Neural cell (in vitro differentiated cells): ENCODE results near the gene FBRS. TPM values are rescaled to one million over a fixed set of nuclear protein-coding genes. Genes with fewer than 3 reads are reported as not detected.

Experiments used
- H2AFZ ChIP-seq: fragments of 200-600, 300-800 bp; sonication (generic), shearing (Covaris generic); 2 replicates; pipeline ENCODE4 v1.6.0; 2014; ENCODE audit warnings: low read depth, mild to moderate bottlenecking, antibody characterized with exemption, low read length, moderate library complexity
- H3F3A ChIP-seq: fragments of 200-600 bp; shearing (Covaris generic); 2 replicates; pipeline ENCODE4 v1.6.1; 2016; ENCODE audit warnings: mild to moderate bottlenecking, moderate library complexity, mixed read lengths, antibody characterized with exemption, low read length; ENCODE audit not compliant: insufficient read depth, poor library complexity, severe bottlenecking
- H3K27ac ChIP-seq: fragments of 200-600, 300-800 bp; sonication (generic), shearing (Covaris generic); 2 replicates; pipeline ENCODE4 v1.5.1; 2014; ENCODE audit warnings: mild to moderate bottlenecking, low read length, moderate library complexity
- H3K27me3 ChIP-seq: fragments of 300-800, 200-600 bp; sonication (generic), shearing (Covaris generic); 2 replicates; pipeline ENCODE4 v1.6.0; 2014; ENCODE audit warnings: mild to moderate bottlenecking, low read depth, low read length, moderate library complexity; ENCODE audit not compliant: insufficient read depth
- H3K36me3 ChIP-seq: fragments of 300-800, 200-600 bp; sonication (generic), shearing (Covaris generic); 2 replicates; pipeline ENCODE4 v1.5.1; 2014; ENCODE audit warnings: mild to moderate bottlenecking, antibody characterized with exemption, low read length, moderate library complexity; ENCODE audit not compliant: insufficient read depth
- H3K4me2 ChIP-seq: fragments of 300-800, 200-600 bp; sonication (generic), shearing (Covaris generic); 2 replicates; pipeline ENCODE4 v1.6.0; 2014; ENCODE audit warnings: mild to moderate bottlenecking, low read length
- H3K4me3 ChIP-seq: fragments of 300-800, 200-600 bp; sonication (generic), shearing (Covaris generic); 2 replicates; pipeline ENCODE4 v1.5.1; 2014; ENCODE audit warnings: mild to moderate bottlenecking, low read length, moderate library complexity
- H3K79me2 ChIP-seq: fragments of 200-600 bp; shearing (Covaris generic); replicated peaks from 2 replicates; pipeline ENCODE4 v1.6.0; 2014; ENCODE audit warnings: mild to moderate bottlenecking, low read length, moderate library complexity; ENCODE audit not compliant: insufficient read depth
- H3K9ac ChIP-seq: fragments of 300-800, 200-600 bp; sonication (generic), shearing (Covaris generic); 2 replicates; pipeline ENCODE4 v1.6.1; 2016; ENCODE audit warnings: mild to moderate bottlenecking, low read length, mixed read lengths
- H3K9me2 ChIP-seq: fragments of 200-600 bp; shearing (Covaris generic); 2 replicates; pipeline ENCODE4 v1.6.1; 2016; ENCODE audit warnings: mild to moderate bottlenecking, low read length, mixed read lengths; ENCODE audit not compliant: insufficient read depth
- H3K9me3 ChIP-seq: fragments of 200-600, 300-800 bp; sonication (generic), shearing (Covaris generic); 2 replicates; pipeline ENCODE4 v1.6.1; 2016; ENCODE audit warnings: mild to moderate bottlenecking, mixed run types, low read length, moderate library complexity, mixed read lengths
- H4K20me1 ChIP-seq: fragments of 200-600 bp; shearing (Covaris generic); 2 replicates; pipeline ENCODE4 v1.6.1; 2016; ENCODE audit warnings: mild to moderate bottlenecking, mixed run types; ENCODE audit not compliant: insufficient read depth
- CTCF ChIP-seq: fragments of 450-650 bp; IDR thresholded peaks from 2 replicates; pipeline ENCODE4 v1.5.1; 2014; ENCODE audit warnings: antibody characterized with exemption, mild to moderate bottlenecking, moderate library complexity; ENCODE audit not compliant: poor library complexity, severe bottlenecking
- EP300 ChIP-seq: fragments of 450-650 bp; conservative IDR thresholded peaks from 2 replicates; pipeline ENCODE4 v1.6.1; 2014; ENCODE audit warnings: antibody characterized with exemption, mild to moderate bottlenecking, moderate library complexity; ENCODE audit not compliant: poor library complexity, severe bottlenecking
- EZH2 ChIP-seq: fragments of 200-600, 300-800 bp; shearing (Covaris generic), sonication (generic); IDR thresholded peaks from 2 replicates; pipeline ENCODE4 v1.6.1; 2014; ENCODE audit warnings: antibody characterized with exemption, low read length, borderline replicate concordance, mild to moderate bottlenecking; ENCODE audit not compliant: insufficient read depth, poor library complexity, severe bottlenecking
- MXI1 ChIP-seq: fragments of 450-650 bp; conservative IDR thresholded peaks from 2 replicates; pipeline ENCODE4 v1.6.1; 2014; ENCODE audit warnings: antibody characterized with exemption, mild to moderate bottlenecking; ENCODE audit not compliant: poor library complexity, severe bottlenecking
- POLR2AphosphoS5 ChIP-seq: IDR thresholded peaks from 2 replicates; pipeline ENCODE4 v1.6.1; 2012
- RAD21 ChIP-seq: fragments of 450-650 bp; conservative IDR thresholded peaks from 2 replicates; pipeline ENCODE4 v1.6.1; 2014; ENCODE audit warnings: antibody characterized with exemption, mild to moderate bottlenecking, moderate library complexity
- REST ChIP-seq: IDR thresholded peaks from 2 replicates; pipeline ENCODE4 v1.6.1; 2012; ENCODE audit warnings: borderline replicate concordance
- SMC3 ChIP-seq: fragments of 450-650 bp; conservative IDR thresholded peaks from 2 replicates; pipeline ENCODE4 v1.6.1; 2014; ENCODE audit warnings: antibody characterized with exemption, mild to moderate bottlenecking, moderate library complexity; ENCODE audit not compliant: poor library complexity
- TAF1 ChIP-seq: IDR thresholded peaks from 2 replicates; pipeline ENCODE4 v1.6.1; 2012; ENCODE audit warnings: low read depth
- polyA plus RNA-seq: library from polyadenylated mRNA; depleted of rRNA; stranded (reverse); fragments of >200 nt; gene quantifications from 2 replicates; pipeline ENCODE4 v1.2.3, GENCODE V29; 2014

FBRS gene
- polyA plus RNA-seq, 1 donor from 2014 or later: 24.2 TPM

GRCh38 chr16:30703971-30704370, 45.7 kb downstream of the FBRS start:
- Histone ChIP-seq H3K4me3 (no peak overlapping the region), H3K27ac (no peak overlapping the region), H4K20me1 (peaks cover 2% of the 10 kb centered on the region), H3K36me3 (peaks cover 5% of the 10 kb centered on the region), H3F3A (no peaks in the 10 kb centered on the region), H3K9me3 (no peaks in the 10 kb centered on the region), H3K4me2 (no peak overlapping the region), H3K79me2 (peaks cover 28% of the 10 kb centered on the region), H3K9ac (no peak overlapping the region), H3K27me3 (no peaks in the 10 kb centered on the region), H2AFZ (no peak overlapping the region), H3K9me2 (no peaks in the 10 kb centered on the region)
- no peak for TF ChIP-seq REST
- TF ChIP-seq MXI1: no peak
- no peak for TF ChIP-seq EP300
- TF ChIP-seq CTCF: no peak
- TF ChIP-seq SMC3: no peak
- no peak for TF ChIP-seq TAF1
- TF ChIP-seq POLR2AphosphoS5: no peak
- no peak for TF ChIP-seq RAD21
- no peak for TF ChIP-seq EZH2

GRCh38 chr16:30706046-30706445, 47.8 kb downstream of the FBRS start:
- Histone ChIP-seq H3K79me2 (peaks cover 7% of the 10 kb centered on the region), H4K20me1 (no peaks in the 10 kb centered on the region), H3K27me3 (no peaks in the 10 kb centered on the region), H3K9me2 (no peaks in the 10 kb centered on the region), H2AFZ (no peak overlapping the region), H3K4me3 (no peak overlapping the region), H3K9me3 (no peaks in the 10 kb centered on the region), H3K4me2 (no peak overlapping the region), H3K27ac (no peak overlapping the region), H3F3A (no peaks in the 10 kb centered on the region), H3K9ac (no peak overlapping the region), H3K36me3 (peaks cover 11% of the 10 kb centered on the region)
- TF ChIP-seq POLR2AphosphoS5: no peak
- no peak for TF ChIP-seq EP300
- TF ChIP-seq REST: no peak
- no peak for TF ChIP-seq RAD21
- TF ChIP-seq SMC3: no peak
- TF ChIP-seq TAF1: no peak
- no peak for TF ChIP-seq MXI1
- TF ChIP-seq EZH2: no peak
- TF ChIP-seq CTCF: no peak
